Embryonic facial prominence (tissue), 1 donor: ENCODE measurements around the gene RNH1.

Experiments
- DNase-seq: peaks from one replicate; pipeline ENCODE4 v3.0.0-alpha.2; 2016; ENCODE audit errors: extremely low spot score

RNH1 gene

DNA sequence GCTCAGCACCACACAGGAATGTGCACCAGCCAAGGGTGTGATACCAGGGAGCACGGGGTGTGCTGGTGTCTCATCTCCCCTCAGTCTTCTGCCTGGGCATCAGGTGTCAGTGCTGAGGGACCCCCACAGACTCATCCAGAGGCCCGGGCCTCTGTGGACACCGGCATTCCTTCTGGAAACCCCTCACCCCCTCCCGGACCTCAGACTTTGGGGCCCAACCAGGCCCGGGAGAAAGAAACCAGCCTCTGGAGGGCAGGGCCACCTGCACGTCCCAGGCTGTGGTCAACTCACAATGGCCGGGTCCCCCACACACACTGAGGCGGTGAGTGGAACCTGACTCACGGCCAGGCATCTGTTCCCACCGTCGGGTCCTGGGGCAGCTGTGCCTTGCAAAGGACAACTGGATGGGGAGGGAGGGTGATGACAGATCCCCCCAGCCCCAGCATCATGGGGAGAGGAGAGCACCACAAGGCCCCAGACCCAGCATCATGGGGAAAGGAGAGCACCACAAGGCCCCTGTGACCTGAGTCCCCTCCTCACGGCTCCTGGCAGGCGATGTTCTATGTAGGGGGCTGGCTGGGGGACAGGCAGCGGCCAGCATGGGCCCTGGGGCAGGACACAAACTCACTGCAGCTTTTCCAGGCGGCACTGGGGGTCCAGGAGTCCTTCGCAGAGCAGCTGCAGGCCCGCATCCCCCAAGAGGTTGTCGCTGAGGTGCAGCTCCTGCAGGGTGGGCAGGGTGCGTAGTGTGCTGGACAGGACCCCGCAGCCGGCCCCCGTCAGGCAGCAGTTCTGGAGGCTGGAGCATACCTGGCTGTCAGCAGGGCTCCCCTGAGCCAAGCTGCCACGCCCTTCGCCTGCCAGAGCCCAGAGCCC lies 7.6 kb downstream of the RNH1 start:
- no peak for DNase-seq

DNA sequence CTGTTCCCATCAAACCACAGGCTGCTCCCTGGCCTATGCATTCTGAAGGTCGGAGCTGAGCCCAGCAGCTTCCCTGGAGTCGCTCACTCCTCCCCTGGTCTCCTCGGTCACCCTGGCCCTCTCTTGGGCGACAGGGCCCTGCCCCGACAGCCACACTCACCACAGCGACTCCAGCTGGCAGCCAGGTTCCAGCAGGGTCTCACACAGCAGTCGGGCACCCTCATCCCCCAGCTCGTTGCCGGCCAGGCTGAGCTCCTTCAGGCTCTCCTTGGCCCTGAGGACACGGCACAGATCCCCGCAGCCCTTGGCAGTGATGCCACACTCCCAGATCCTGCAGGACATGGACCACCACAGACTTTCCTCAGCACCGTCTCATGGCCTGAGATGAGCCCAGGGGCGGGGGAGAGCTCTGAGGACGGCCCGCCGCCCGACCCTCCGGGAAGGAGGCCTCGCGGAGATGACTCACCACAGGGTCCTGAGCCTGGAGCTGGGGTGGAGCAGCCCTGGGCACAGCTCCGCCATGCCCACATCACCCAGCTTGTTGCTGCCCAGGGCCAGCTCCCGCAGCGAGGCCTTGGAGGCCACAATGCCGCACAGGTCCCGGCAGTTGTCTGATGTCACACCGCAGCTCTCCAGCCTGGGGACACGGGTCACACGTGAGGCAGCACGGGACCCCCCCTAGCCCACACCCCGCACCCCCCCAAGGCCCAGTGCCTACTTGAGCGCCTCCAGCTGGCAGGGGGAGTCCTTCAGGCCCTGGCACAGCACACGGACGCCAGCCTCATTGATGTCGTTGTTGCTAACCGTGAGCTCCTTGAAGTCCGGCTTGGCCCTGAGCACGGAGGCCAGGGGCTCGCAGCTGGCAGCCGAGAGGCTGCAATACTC lies 8.5 kb downstream of the RNH1 start:
- no peak for DNase-seq

GRCh38 chr11:497565-498296 lies 9.3 kb downstream of the RNH1 start:
- no peak for DNase-seq

DNA sequence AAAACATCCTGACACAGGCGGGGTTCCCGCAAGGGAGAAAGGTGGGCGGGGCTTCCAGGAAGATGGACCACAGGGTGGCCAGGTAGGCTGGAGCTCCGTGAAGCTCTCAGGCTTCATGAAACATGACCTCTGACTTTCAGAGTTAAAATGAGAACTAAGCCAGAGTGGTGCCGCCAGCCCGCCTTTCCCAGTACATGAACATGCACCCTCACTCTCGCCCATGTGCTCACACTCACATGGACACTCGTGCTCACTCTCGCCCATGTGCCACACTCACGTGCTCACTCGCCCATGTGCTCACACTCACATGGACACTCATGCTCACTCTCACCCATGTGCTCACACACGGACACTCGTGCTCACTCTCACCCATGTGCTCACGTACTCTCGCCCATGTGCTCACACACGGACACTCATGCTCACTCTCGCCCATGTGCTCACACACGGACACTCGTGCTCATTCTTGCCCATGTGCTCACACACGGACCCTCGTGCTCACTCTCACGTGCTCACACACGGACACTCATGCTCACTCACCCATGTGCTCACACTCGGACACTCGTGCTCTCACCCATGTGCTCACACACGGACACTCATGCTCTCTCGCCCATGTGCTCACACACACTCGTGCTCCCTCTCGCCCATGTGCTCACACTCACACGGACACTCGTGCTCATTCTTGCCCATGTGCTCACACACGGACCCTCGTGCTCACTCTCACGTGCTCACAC lies 10.0 kb downstream of the RNH1 start:
- DNase-seq = no peak

- DNase-seq = no peak
Measured at GRCh38 chr11:495537-495931, 11.5 kb downstream of the RNH1 start.

DNA sequence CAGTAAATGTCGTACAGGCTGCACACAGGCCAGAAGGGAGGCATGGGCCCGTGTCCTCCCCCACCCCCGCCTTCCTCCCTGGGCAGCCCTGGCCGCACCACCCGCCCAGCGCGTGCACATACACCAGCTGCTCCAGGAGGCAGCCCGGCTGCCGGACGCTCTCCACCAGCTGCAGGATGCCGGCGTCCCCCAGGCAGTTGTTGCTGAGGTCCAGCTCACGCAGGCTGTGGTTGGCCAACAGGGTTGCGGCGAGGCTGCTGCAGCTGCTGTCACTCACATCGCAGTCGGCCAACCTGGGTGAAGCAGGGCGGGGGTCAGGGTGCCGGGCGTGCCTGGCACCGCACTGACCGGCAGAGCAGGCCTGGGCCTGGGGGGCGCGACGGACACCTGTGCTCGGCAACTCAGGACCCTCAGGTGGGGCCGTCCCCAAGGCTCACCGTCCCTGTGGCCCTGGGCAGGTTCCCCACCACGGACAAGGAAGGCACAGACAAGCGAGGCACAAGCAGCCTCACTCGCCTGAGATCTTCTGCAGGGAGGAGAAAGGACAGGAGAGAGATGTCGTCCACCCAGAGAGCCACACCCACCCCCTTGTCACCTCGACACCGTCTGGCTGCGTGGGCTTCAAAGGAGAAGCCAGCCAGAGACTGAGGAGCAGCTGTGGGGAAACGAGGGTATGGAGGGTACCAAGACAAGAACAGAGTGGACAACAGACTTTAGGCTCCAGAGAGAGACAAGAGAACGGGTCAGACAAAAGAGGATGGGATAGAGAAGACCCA lies 12.1 kb downstream of the RNH1 start:
- DNase-seq = no peak

DNA sequence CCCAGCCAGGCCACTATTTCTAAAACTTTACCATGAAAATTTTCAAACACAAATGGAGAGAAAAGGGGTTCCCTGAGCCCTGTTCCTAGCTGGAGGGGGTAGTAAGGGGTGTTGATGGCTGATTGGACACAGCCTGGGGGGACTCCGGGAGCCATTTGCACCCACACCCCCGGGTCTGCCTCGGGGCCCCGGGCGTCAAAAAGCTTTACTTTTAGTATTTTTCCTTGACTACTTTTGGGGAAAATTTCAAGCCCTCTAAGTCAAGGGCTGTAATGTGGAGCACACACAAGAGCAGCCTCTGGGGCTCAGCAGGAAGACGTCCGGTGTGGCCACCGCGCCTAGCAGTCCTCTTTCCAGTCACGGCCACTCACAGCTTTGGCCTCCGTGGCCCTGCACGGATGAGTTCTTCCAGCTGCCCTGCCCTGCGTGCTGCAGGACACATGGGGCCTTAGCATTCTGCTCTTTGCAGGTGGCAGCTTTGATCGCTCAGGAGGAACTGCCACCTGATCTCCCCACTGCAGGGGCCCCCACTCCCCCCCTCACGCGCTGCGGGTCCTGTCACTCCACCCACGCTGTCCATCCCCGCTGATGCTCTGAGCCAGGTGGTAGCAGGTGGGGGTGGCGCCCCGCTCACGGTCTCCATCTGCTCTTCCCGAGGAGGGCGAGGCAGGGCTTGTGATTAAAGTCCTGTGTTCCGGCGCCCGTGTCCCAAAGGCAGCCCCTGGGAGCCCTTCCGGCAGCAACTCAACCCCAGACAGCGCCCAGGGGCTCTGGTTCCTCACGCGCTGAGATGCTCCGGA lies 14.4 kb downstream of the RNH1 start:
- no peak for DNase-seq

DNA sequence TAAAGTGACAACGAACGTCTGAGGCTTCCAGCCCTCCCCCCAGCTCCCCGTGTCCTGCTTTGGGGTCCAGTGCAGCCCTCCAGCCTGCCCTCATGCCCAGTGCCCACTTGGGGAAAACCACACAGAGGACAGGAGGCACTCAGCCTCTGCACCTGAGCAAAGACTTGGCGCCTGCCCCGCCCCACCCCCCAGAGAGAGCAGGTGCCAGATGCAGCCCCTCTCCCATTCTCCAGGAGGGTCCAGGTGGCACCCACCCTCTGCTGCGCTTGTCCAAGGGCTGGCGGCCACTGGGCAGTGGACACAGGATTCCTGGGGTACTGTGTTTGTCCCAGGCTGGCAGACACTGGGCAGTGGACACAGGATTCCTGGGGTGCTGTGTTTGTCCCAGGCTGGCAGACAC lies 15.7 kb downstream of the RNH1 start:
- DNase-seq = no peak

- no peak for DNase-seq
Measured at GRCh38 chr11:490930-491260, 16.1 kb downstream of the RNH1 start.

DNA sequence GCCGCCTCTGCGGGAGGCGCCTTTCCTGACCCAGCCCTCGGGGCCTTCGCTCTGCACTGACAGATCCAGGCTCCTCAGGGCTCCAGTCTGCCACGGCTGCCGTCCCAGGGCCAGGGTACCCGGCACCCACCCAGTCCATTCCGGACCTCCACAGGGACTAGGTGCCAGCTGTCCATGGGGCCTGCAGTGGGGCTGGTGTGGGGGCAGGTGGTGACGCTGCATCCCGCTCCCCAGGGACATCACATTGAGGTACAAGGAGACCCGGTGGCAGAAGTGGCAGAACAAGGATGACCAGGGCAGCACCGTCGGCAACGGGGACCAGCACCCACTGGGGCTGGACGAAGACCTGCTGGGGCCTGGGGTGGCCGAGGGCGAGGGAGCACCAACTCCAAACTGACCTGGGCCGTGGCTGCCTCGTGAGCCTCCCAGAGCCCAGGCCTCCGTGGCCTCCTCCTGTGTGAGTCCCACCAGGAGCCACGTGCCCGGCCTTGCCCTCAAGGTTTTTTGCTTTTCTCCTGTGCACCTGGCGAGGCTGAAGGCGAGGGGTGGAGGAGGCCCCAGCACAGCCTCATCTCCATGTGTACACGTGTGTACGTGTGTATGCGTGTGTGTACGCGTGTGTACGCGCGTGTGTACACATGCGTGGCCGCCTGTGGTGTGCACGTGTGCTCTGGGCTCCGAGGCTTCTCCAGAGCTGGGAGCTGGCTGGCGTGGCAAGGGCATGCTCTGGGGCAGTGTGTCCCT lies 16.7 kb downstream of the RNH1 start:
- no peak for DNase-seq

GRCh38 chr11:489610-490185 lies 17.3 kb downstream of the RNH1 start:
- no peak for DNase-seq

DNA sequence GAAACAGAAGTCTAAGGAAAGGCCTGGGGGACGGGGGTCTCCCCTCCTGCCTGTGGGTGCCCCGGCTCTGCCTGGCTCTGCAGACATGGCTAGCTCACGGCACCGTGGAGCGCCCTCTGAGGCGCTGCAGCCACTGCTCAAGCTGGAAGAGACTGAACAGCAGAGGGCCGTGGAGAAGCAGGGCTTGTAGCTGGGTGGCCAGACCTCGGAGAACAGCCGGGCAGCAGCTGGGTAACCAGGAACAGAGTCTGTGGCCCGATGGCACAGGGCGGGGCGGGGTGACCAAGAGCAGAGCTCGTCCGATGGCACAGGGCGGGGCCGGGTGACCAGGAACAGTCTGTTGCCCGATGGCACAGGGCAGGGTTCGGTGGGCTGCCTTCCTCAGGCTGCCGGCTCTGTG lies 18.1 kb downstream of the RNH1 start:
- DNase-seq = no peak

GRCh38 chr11:488579-488978 lies 18.5 kb downstream of the RNH1 start:
- DNase-seq = no peak

DNA sequence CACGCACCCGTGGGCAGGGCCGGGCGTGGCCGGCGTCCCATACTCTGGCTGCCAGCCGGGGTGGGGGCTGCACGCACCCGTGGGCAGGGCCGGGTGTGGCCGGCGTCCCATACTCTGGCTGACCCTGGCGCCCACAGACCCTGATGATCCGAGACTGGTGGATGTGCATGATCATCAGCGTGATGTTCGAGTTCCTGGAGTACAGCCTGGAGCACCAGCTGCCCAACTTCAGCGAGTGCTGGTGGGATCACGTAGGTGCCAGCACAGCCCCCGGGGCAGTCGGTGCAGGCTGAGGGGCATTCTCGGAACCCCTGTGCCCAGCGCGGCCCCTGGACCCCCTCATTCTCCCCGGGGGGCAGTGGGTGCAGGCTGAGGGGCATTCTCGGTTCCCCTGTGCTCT lies 19.0 kb downstream of the RNH1 start:
- DNase-seq = no peak

GRCh38 chr11:487571-488021 lies 19.4 kb downstream of the RNH1 start:
- DNase-seq = no peak

DNA sequence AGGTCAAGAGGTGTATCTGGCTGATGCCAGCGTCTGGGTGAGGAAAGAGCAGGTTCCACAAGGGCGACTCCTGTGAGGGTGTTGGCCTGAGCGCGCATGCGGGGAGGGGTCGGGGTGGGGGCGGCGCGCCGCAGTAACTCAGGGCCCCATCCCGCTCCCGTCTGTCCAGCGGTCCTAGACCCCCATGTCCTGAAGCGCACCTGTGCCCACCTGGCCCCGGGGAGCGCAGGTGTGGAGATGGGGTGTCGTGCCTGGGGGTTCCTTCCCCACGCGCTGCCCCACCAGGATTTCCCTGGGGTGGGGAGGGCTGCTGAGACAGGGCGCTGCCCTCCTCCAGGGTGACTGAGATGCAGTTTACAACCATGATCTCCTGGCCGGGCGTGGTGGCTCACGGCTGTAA lies 20.9 kb downstream of the RNH1 start:
- DNase-seq = no peak

- no peak for DNase-seq
Measured at GRCh38 chr11:484616-485015, 22.4 kb downstream of the RNH1 start.

DNA sequence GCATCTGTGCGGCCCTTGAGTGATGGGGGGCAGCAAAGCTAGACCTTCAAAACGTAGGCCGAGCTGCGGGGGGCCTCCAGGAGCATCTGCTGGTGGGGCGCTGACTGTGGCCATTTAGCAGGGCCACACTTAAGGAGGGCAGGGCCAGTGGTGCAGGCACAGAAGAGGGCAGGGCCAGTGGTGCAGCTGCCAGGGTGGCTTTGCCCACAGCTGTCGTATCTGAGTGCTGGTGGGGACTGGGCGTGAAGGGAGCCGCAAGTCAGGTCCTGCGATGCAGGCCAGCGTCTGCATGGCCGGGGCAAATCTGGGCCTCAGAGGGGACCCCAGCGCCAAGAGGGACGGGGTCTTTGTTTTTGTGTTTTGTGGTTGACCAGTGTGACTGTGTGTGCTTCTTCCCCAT lies 27.7 kb downstream of the RNH1 start:
- no peak for DNase-seq
